GM04503 (cell line): ENCODE data around the gene PLEKHA6.
A peak's percentile ranks its signal among the peaks of the same experiment; 100 is the strongest.

ENCODE experiments used
- DNase-seq: peaks from one replicate; pipeline ENCODE4 v3.0.0-alpha.2; 2012; ENCODE audit warnings: low read depth

PLEKHA6 gene, protein sequence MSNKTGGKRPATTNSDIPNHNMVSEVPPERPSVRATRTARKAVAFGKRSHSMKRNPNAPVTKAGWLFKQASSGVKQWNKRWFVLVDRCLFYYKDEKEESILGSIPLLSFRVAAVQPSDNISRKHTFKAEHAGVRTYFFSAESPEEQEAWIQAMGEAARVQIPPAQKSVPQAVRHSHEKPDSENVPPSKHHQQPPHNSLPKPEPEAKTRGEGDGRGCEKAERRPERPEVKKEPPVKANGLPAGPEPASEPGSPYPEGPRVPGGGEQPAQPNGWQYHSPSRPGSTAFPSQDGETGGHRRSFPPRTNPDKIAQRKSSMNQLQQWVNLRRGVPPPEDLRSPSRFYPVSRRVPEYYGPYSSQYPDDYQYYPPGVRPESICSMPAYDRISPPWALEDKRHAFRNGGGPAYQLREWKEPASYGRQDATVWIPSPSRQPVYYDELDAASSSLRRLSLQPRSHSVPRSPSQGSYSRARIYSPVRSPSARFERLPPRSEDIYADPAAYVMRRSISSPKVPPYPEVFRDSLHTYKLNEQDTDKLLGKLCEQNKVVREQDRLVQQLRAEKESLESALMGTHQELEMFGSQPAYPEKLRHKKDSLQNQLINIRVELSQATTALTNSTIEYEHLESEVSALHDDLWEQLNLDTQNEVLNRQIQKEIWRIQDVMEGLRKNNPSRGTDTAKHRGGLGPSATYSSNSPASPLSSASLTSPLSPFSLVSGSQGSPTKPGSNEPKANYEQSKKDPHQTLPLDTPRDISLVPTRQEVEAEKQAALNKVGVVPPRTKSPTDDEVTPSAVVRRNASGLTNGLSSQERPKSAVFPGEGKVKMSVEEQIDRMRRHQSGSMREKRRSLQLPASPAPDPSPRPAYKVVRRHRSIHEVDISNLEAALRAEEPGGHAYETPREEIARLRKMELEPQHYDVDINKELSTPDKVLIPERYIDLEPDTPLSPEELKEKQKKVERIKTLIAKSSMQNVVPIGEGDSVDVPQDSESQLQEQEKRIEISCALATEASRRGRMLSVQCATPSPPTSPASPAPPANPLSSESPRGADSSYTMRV

DNA sequence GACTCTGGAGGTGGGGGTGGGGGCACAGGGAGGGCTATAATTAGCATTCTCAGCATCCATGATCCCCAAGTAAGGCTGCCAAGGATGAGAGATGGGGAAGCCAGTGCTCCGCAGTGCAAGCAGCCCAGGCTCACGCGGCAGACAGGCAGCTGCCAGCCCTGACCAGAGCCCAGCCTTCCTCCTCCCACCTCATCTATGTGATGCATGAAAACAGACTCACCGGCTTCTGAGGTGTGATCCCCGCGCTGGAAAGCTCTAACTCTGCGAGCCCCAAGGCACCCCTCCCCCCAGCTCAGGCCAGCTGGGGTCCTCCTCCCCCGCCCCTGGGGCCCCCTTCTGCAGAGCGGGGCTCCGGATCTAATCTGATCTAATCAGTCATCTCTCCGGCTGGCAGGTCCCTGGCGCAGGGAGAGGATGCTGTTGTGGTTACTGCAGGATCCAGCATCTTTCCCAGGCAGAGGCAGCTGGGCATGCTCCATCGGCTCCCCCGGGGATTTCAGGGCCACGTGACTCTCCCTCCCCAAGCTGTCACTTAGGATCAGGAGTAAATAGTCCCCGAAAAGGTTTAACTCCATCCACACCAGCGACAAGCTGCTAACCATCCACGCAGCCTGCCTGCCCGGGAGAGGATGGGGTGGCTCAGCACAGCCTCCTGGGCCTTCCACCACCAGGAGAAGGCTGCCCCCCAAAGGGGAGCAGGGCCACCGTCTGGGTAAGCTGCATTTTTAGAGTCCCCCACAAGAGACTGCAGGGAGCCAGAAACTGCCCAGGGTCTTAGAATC, at the start of gene PLEKHA6:
Gene PLEKHA6, minus strand, starts transcription at position 456 of the 782 bp plus-strand sequence. CDS start 86,202 bp downstream, outside the sequence.
- no peak for DNase-seq

DNA sequence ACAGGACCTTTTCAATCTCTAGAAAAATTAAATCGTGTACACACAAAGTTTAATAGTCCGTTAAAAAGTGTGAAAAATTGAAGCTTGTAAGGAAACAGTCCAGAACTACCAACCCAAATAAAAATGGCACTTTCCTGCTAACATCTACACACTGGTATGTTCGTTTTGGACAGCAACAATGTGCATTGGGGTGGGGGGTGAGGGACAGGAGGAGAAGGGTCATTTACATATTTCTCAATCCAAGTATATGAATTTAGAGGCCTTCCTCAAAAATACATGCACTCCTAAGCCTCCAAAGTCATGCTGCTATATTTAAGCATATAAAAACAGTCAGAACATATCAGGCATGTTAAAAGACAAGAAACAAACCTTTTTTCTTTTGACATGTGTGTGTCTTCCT, 49.4 kb upstream of the PLEKHA6 start:
- no peak for DNase-seq

DNA sequence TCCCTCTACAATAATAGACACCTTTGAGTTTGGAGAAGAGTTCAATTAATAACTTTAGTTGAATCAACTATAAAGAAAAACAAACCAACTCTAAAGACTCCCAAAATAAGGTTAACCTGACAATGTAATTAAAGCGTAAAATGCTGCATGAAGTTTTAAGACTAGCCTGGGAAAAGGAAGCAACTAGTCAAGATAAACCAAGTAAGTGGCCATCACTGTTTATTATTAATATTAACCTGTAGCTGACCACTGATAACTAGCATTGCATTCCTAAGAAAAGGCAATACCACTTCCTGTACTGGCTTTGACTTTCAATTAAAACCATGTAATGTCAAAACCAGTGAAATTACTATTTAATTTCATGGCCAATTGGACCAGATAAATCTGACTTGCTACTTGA, 48.9 kb upstream of the PLEKHA6 start:
- no peak for DNase-seq

DNA sequence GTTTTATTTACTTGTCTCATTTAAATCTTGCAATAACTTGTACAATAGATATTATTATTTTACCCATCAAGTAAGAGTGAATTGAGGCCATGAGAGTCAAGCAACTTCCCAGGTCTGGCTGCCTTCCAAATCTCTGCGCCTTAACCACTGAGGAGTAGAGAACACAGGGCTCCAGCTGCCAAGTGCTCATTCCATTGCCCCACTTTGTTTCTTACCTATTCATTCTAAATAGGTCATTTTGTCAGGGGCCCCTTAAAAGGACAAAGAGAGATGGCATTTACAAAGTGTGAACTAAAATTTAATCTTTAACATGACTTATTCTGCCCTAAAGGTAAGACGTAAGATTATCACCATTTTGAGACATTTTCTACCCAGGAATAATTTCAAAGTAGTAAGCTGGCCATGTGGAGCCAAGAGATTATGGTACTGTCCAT, 48.4 kb upstream of the PLEKHA6 start:
- DNase-seq = no peak

DNA sequence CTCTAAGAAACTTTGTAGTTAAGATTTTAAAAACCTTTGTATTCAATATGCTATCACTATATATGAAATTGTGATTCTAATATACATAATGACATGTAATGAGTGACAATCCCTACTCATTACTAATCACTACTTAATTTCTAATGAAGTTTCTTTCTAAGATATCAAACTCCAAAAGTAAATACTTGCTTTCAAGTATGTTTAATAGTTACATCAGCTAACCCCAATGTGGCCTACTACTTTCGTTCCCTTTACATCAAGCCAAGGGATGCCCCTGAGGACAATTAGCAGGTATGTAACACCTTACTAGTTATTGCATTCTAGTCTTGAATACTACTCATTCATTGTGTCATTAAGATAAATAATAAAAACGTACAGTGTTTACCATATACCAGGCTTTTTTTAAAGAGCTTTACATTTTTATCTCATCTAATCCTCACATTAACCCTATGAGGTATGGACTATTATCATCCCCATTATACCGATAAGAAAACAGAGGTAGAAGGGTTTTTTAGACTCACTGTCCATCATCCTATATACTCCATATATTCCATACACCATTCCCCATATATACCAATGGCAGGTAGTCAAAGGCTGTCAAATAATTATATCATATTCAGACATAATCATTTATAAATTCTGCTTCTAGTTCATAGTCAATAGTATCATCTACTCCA, 47.7 kb upstream of the PLEKHA6 start:
- no peak for DNase-seq

DNA sequence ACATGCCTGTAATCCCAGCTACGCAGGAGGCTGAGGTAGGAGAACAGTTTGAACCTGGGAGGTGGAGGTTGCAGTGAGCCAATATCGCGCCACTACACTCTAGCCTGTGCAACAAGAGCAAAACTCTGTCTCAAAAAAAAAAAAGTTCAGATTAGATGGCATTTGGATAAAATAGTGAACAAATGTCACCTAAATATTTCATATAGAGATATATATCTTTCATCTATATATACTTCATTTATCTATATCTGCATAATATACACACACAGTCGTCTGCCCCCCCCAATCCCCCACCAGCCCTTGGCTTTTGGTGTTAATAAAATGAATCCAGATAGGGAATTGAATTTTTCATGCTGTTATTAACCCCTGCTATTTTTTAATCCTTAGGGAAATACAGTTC, 46.9 kb upstream of the PLEKHA6 start:
- DNase-seq = no peak

DNA sequence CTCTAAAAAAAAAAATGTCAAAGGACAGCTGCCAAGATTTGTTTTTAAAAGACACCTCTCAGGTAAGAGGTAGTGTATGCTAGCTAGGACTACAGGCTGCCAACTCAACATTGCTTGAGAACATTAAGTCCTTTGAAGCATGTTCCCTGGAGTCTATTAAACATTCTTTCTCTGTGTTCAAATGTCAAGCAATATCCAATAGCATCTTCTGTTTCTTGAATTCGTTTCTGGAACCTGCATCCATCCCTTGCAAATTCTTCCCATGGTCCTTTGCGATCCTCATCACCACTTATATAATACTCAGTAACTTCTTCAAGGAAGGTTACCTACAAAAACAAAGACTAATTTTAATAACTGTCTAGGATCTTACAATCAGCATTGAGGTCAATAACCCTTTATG, 46.3 kb upstream of the PLEKHA6 start:
- DNase-seq = no peak

DNA sequence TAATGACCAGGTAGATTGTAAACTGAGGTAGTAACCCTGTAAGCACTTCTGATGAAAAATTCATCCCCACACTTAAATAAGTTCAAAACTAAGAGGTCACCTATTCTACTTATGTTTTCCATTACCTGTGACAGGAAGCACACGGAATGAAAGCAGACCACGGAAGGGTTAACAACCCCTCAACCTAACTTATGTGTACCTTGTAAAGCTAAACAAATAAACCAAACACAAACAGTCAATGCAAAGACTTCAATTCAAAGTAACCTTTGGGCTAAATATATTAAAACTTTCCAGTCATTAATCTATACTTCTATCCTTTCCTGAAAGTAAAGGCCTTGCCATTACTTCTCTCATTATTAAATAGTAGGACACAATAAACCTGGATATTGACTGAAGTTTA, 44.9 kb upstream of the PLEKHA6 start:
- no peak for DNase-seq

DNA sequence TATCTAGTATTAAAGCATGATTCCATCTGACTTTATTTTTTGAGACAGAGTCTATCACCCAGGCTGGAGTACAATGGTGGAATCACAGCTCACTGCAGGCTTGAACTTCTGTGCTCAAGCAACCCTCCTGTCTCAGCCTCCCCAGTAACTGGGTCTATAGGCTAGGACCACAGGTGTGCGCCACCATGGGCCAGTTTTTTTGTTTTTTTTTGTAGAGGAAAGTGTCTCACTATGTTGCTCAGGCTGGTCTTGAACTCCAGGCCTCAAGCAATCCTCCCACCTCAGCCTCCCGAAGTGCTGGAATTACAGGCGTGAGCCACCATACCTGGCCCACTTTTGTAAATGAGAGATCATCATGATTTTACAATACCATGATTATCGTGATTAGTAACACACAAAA, 42.7 kb upstream of the PLEKHA6 start:
- DNase-seq = no peak

DNA sequence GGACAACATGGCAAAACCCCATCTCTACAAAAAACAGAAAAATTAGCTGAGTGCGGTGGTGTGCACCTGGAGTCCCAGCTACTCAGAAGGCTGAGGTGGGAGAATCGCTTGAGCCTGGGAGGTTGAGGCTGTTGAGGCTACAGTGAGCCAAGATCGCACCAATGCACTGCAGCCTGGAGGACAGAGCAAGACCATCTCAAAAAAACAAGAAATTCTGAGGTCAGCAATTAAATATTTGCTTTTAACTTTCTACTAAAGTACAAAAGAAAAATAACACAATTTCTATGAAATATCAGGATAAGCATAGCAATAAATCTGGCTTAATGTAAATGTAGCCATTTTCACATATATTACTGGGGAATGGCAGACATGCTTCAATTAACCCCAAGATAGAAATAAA, 42.0 kb upstream of the PLEKHA6 start:
- DNase-seq = no peak

DNA sequence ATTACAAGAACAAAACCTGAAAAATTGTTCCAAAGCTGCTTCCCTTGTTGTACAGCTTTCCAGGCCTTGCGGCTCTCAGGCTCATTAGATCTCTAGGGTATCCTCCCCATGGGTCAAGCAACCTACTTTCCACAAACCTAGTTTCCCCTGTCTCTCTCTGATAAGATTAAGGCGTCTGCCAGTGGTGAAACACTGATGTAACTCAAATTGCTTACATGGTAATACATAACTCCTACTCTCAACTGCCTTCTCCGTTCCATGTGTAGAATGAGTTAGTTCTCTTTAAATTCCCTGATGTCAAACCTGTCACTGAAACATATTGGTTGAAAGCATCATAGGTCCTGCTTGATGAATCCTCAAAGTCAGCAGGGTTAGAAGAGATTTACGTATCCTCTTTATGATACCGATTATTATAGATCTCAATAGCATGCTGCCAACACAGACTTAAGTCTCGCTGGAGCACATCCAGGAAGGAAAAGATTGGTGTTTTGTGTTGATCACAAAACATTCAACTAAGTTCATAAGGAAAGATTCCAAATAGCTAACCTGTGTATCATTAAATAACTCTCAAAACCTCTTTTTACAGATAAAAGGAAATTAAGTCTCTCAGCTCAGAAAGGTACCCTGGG, 41.3 kb upstream of the PLEKHA6 start:
- no peak for DNase-seq

DNA sequence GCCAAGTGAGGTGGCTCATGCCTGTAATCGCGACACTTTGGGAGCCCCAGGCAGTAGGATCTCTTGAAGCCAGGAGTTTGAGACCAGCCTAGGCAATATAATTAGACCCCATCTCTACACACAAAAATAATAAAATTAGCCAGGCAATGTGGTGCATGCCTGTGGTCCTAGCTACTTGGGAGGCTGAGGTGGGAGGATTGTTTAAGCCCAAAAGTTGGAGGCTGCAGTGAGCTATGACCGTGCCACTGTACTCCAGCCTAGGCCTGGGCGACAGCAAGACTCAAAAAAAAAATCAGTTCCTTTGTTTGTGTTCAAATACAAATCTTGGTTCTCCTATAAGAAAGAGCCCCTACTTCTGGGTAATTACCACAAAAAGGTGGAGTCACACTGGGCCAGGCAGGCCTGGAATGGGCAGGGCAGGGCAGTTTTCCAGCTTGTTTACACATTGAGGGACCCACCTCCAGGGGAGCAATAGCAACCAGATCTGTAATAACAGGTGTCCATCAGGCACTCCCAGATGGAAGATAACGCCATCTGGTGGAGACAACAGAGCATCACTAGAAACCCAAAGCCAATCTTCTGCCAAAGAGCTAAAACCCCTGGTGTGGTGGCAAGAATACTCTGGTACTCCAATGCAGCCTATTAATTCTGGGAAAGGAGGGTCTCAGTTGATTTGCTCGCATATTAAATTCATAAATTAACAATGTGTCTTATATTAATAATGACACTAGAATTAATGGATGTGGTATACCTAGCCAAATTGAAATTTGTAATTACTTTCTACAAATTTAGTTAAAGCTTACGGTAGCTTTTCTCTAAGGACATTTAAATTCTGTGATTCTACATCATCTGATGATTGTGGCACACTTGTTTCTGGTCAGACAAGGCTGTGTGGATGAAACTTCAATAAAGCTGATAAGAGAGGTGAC, 38.7 kb upstream of the PLEKHA6 start:
- no peak for DNase-seq

DNA sequence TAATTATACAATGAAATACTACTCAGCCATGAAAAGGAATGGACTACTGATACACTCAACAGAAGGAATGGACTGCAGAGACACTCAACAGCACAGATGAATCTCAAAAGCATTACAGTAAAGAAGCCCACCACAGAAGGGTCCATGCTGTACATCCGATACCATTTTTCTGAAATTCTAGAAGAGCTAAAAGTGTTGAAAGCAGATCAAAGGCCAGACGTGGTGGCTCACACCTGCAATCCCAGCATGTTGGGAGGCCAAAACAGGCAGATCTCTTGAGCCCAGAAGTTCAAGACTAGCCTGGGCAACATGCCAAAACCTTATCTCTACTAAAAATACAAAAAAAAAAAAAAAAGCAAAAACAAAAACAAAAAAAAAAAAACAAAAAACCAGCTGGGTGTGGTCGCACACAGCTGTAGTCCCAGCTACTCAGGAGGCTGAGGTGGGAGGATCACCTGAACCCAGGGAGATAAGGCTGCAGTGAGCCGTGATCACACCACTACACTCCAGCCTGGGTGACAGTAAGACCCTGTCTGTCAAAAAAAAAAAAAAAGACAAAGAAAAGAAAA, 36.4 kb upstream of the PLEKHA6 start:
- no peak for DNase-seq

DNA sequence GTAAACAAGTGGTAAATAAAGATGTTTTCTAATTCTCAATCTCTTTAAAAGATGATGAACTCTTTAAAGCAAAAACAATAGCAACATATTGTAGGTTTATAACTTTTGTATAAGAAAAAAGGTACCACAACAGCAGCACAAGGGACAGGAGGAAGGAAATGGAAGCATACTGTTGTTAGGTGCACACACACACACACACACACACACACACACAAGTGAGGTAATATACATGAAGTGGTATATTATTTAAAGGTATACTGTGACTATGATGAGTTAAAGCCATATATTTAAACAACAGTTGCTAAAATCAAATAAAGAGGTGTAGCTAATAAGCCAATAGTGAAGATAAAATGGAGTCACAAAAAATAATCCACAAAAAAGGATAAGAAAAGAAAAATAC, 31.9 kb upstream of the PLEKHA6 start:
- DNase-seq = no peak

DNA sequence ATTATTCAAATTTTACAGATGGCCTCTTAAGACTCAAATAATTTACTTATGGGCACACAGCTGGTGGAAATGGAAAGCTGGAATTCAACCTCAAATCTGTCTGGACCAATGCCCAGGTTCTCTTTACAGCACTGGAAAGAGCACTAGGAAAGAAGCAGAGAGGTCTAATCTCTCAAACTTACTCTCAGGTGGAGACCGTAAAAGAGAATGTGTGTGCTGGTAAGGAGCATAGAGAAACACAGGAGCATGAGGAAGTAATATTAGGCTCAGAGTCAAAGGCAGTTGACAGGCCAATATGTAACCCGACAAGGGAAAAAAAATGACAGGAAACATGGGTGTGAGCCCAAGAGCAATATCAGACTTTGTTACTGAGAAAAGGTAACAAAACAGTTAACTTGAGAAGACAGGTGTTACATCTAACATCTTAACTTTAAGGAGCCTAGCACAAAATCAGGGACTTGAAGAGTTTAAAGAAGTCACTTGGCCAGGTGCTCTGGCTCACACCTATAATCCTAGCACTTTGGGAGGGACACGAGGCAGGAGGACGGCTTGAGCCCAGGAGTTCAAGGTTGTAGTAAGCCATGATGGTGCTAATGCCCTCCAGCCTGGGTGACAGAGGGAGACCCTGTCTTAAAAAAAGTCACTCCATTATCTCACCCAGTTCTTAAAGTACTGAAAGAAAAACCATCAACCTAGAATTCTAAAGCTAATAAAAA, 31.2 kb upstream of the PLEKHA6 start:
- DNase-seq = no peak

DNA sequence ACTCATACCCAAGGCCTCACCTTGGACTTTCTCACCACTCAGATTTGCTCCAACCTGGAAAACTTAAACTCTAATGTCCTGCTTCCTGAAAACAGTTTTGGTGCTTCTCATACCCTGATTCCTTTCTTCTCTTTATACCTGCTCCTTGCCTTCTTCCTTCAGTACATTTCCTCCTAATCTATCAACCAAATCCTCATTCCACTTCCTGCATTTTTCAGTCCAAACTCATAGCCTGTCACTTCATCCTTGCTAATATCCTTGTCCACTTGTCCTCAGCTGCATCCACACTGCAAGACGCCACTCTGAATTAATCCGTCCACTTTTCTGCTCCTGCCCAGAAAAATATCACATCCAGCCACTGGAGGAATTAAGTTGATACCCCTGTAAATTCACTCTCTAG, 26.0 kb upstream of the PLEKHA6 start:
- DNase-seq = no peak

DNA sequence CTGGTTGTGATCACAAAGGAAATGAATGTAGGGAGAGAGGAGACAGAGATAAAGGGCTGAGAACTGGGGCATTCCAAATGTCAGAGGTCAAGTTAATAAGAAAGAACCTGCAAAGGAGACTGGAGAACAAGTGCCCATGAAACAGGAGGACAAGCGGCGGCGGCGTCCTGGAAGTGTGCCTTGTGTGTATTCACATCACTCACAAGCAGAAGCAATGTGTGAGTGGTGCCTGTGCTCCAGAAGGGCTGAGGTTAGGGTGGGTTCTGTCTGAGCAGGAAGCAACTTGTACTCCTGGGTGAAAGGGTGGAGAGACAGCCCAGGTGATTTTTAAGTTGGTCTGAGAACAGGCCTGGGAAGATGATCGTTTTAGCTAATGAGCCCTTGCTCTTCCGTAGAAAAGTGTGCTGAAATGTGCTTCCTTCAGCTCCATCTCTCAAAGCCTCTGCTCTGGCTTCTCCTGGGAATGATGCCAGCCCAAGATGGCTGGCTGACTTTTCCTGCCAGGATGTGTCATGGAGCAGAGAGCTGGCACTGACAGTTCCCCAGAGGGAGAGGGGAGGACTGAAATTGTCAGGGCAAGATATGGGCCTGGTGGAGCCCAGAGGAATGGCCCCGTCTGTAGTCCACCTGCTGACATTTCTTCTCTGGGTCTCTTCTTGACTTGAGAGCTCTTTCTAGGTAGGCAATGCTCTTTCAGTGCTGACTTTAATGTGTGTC, 25.1 kb upstream of the PLEKHA6 start:
- DNase-seq = peak; percentile 50
